Measurements from ENCODE around the gene IFT74.

The IFT74 gene

GRCh38 chr9:27094640-27095298, 138.6 kb downstream of the IFT74 start:
- Histone ChIP-seq H3K27ac (ENCODE audit: low read depth, low read length, severe bottlenecking) (peak overlapping the region; percentile 38), H3K9me3 (ENCODE audit: control insufficient read depth, low read length) (no peaks in the 10 kb centered on the region), H3K4me1 (ENCODE audit: control insufficient read depth, insufficient read depth, low read length, poor library complexity, severe bottlenecking) (peaks cover under 1% of the 10 kb centered on the region), H3K4me3 (ENCODE audit: extremely low read depth, insufficient read depth, low read length, poor library complexity, severe bottlenecking) (no peak overlapping the region), H3K36me3 (ENCODE audit: control insufficient read depth, insufficient read depth, low read length) (no peaks in the 10 kb centered on the region)
- 90 to 100% methylated on average over 2 of the region's 3 CpGs for WGBS, 2 experiments (ENCODE audit: insufficient coverage in 2 of 2)

GRCh38 chr9:27107241-27107640, 151.0 kb downstream of the IFT74 start:
- H3K36me3 ChIP-seq (ENCODE audit: control insufficient read depth, insufficient read depth, low read length) = no peaks in the 10 kb centered on the region
- no peak overlapping the region for H3K27ac ChIP-seq (ENCODE audit: low read depth, low read length, severe bottlenecking)
- 100% methylated on average over 1 to 2 of the region's 2 CpGs for WGBS, 2 experiments (ENCODE audit: insufficient coverage in 2 of 2)
- no peaks in the 10 kb centered on the region for H3K4me1 ChIP-seq (ENCODE audit: control insufficient read depth, insufficient read depth, low read length, poor library complexity, severe bottlenecking)
- no peaks in the 10 kb centered on the region for H3K9me3 ChIP-seq (ENCODE audit: control insufficient read depth, low read length)
- no peak overlapping the region for H3K4me3 ChIP-seq (ENCODE audit: extremely low read depth, insufficient read depth, low read length, poor library complexity, severe bottlenecking)

GRCh38 chr9:27108981-27109541, 152.8 kb downstream of the IFT74 start, which contains the start of gene TEK:
TSS of gene TEK (plus strand) at chr9:27109225. CDS start at chr9:27109591, 366 bp downstream.
- H3K9me3 ChIP-seq (ENCODE audit: control insufficient read depth, low read length) = no peaks in the 10 kb centered on the region
- peaks cover 16% of the 10 kb centered on the region for H3K36me3 ChIP-seq (ENCODE audit: control insufficient read depth, insufficient read depth, low read length)
- peak within 1 kb of the TSS; percentile 54 for H3K4me3 ChIP-seq (ENCODE audit: extremely low read depth, insufficient read depth, low read length, poor library complexity, severe bottlenecking)
- H3K27ac ChIP-seq (ENCODE audit: low read depth, low read length, severe bottlenecking) = peak within 1 kb of the TSS; percentile 84
- no peaks in the 10 kb centered on the region for H3K4me1 ChIP-seq (ENCODE audit: control insufficient read depth, insufficient read depth, low read length, poor library complexity, severe bottlenecking)
- WGBS, 2 experiments (ENCODE audit: insufficient coverage in 2 of 2) = 13 to 17% methylated on average over 2 to 3 of the region's 9 CpGs

GRCh38 chr9:27109621-27110020, 153.4 kb downstream of the IFT74 start:
- H3K4me1 ChIP-seq (ENCODE audit: control insufficient read depth, insufficient read depth, low read length, poor library complexity, severe bottlenecking) = no peaks in the 10 kb centered on the region
- H3K4me3 ChIP-seq (ENCODE audit: extremely low read depth, insufficient read depth, low read length, poor library complexity, severe bottlenecking) = peak overlapping the region; percentile 54
- H3K36me3 ChIP-seq (ENCODE audit: control insufficient read depth, insufficient read depth, low read length) = peaks cover 16% of the 10 kb centered on the region
- H3K9me3 ChIP-seq (ENCODE audit: control insufficient read depth, low read length) = no peaks in the 10 kb centered on the region
- WGBS, 2 experiments (ENCODE audit: insufficient coverage in 2 of 2) = no CpG with 5 or more reads among the region's 2 CpGs
- peak overlapping the region; percentile 84 for H3K27ac ChIP-seq (ENCODE audit: low read depth, low read length, severe bottlenecking)

GRCh38 chr9:27110181-27110580, 154.0 kb downstream of the IFT74 start:
- Histone ChIP-seq H3K4me3 (ENCODE audit: extremely low read depth, insufficient read depth, low read length, poor library complexity, severe bottlenecking) (peak overlapping the region; percentile 54), H3K9me3 (ENCODE audit: control insufficient read depth, low read length) (no peaks in the 10 kb centered on the region), H3K27ac (ENCODE audit: low read depth, low read length, severe bottlenecking) (peak overlapping the region; percentile 84), H3K4me1 (ENCODE audit: control insufficient read depth, insufficient read depth, low read length, poor library complexity, severe bottlenecking) (no peaks in the 10 kb centered on the region), H3K36me3 (ENCODE audit: control insufficient read depth, insufficient read depth, low read length) (peaks cover 16% of the 10 kb centered on the region)
- WGBS, 2 experiments (ENCODE audit: insufficient coverage in 2 of 2) = no CpG with 5 or more reads among the region's 4 CpGs

- Histone ChIP-seq H3K9me3 (ENCODE audit: control insufficient read depth, low read length) (no peaks in the 10 kb centered on the region), H3K27ac (ENCODE audit: low read depth, low read length, severe bottlenecking) (peak overlapping the region; percentile 19), H3K36me3 (ENCODE audit: control insufficient read depth, insufficient read depth, low read length) (peaks cover 16% of the 10 kb centered on the region), H3K4me3 (ENCODE audit: extremely low read depth, insufficient read depth, low read length, poor library complexity, severe bottlenecking) (peak overlapping the region; percentile 54), H3K4me1 (ENCODE audit: control insufficient read depth, insufficient read depth, low read length, poor library complexity, severe bottlenecking) (no peaks in the 10 kb centered on the region)
- WGBS, 2 experiments (ENCODE audit: insufficient coverage in 2 of 2) = no CpG with 5 or more reads among the region's 2 CpGs
Measured at GRCh38 chr9:27112235-27112634, 156.0 kb downstream of the IFT74 start.

Data from mesodermal cell (in vitro differentiated cells).